Measurements from ENCODE around the gene RPS6KA1. TPM values are rescaled to one million over a fixed set of nuclear protein-coding genes. Genes with fewer than 3 reads are reported as not detected.
A peak's percentile ranks its signal among the peaks of the same experiment; 100 is the strongest.

The RPS6KA1 gene
- total RNA-seq, 4 donors from 2014 or later = 69.3 to 311 (median 292) TPM

GRCh38 chr1:26537951-26538352 is 8.4 kb downstream of the RPS6KA1 start:
- no peak overlapping the region for H3K4me3 ChIP-seq
- peak; percentile 64 to 88 (median 66) for DNase-seq
- peak overlapping the region; percentile 32 to 88 (median 72) for H3K27ac ChIP-seq
- no peak for TF ChIP-seq POLR2A (IDR thresholded peaks at IDR 0.05)
- TF ChIP-seq CTCF (IDR thresholded peaks at IDR 0.05) = peak; percentile 24 to 51 (median 33)
- no peaks in the 10 kb centered on the region for H3K9me3 ChIP-seq
- no peaks in the 10 kb centered on the region for H3K27me3 ChIP-seq
- H3K4me1 ChIP-seq = peaks cover 4 to 75% (median 36%) of the 10 kb centered on the region in 4 donors
- H3K36me3 ChIP-seq = peaks cover 0 to 27% (median 0%) of the 10 kb centered on the region in 3 donors

GRCh38 chr1:26538480-26539412 is 9.2 kb downstream of the RPS6KA1 start:
- H3K27me3 ChIP-seq = no peaks in the 10 kb centered on the region
- TF ChIP-seq CTCF (IDR thresholded peaks at IDR 0.05) = peak in 4 of 6 experiments; percentile 31 to 51 (median 45)
- TF ChIP-seq POLR2A (IDR thresholded peaks at IDR 0.05) = no peak
- H3K9me3 ChIP-seq = no peaks in the 10 kb centered on the region
- H3K36me3 ChIP-seq = peaks cover 0 to 33% (median 0%) of the 10 kb centered on the region in 3 donors
- peak in 2 of 3 donors; percentile 62 to 74 for DNase-seq
- H3K27ac ChIP-seq = peak overlapping the region; percentile 10 to 87 (median 62)
- peaks cover 2 to 68% (median 41%) of the 10 kb centered on the region in 4 donors for H3K4me1 ChIP-seq
- H3K4me3 ChIP-seq = no peak overlapping the region

- DNase-seq = no peak
- peaks cover 0 to 33% (median 0%) of the 10 kb centered on the region in 3 donors for H3K36me3 ChIP-seq
- TF ChIP-seq CTCF (IDR thresholded peaks at IDR 0.05) (no peak), POLR2A (IDR thresholded peaks at IDR 0.05) (no peak)
- no peaks in the 10 kb centered on the region for H3K27me3 ChIP-seq
- H3K27ac ChIP-seq = peak overlapping the region; percentile 2 to 87 (median 53)
- no peaks in the 10 kb centered on the region for H3K9me3 ChIP-seq
- no peak overlapping the region for H3K4me3 ChIP-seq
- H3K4me1 ChIP-seq = peaks cover 0 to 65% (median 46%) of the 10 kb centered on the region in 4 donors
These were observed 10.2 kb downstream of the RPS6KA1 start for GRCh38 chr1:26539722-26540121.

GRCh38 chr1:26540351-26540750 is 10.8 kb downstream of the RPS6KA1 start:
- no peak overlapping the region for H3K4me3 ChIP-seq
- H3K27me3 ChIP-seq = no peaks in the 10 kb centered on the region
- peak in 1 of 3 donors; percentile 35 for DNase-seq
- peak overlapping the region; percentile 2 to 87 (median 53) for H3K27ac ChIP-seq
- peaks cover 0 to 34% (median 0%) of the 10 kb centered on the region in 3 donors for H3K36me3 ChIP-seq
- peaks cover 0 to 65% (median 49%) of the 10 kb centered on the region in 4 donors for H3K4me1 ChIP-seq
- H3K9me3 ChIP-seq = no peaks in the 10 kb centered on the region
- TF ChIP-seq POLR2A (IDR thresholded peaks at IDR 0.05) (no peak), CTCF (IDR thresholded peaks at IDR 0.05) (no peak)

GRCh38 chr1:26541431-26541815 is 11.9 kb downstream of the RPS6KA1 start:
- DNase-seq = no peak
- no peaks in the 10 kb centered on the region for H3K27me3 ChIP-seq
- H3K9me3 ChIP-seq = no peaks in the 10 kb centered on the region
- peak overlapping the region in 1 of 4 donors; percentile 36 for H3K4me3 ChIP-seq
- H3K4me1 ChIP-seq = peaks cover 0 to 58% (median 53%) of the 10 kb centered on the region in 4 donors
- H3K36me3 ChIP-seq = peaks cover 0 to 45% (median 0%) of the 10 kb centered on the region in 3 donors
- TF ChIP-seq POLR2A (IDR thresholded peaks at IDR 0.05) (no peak), CTCF (IDR thresholded peaks at IDR 0.05) (no peak)
- H3K27ac ChIP-seq = peak overlapping the region; percentile 79 to 87 (median 82)

Data from Peyer's patch (tissue), 4 donors.